ENCODE data around the gene YJEFN3.
A peak's percentile ranks its signal among the peaks of the same experiment; 100 is the strongest.

Gene YJEFN3

GRCh38 chr19:19551853-19552192, 23.1 kb downstream of the YJEFN3 start:
- no peak overlapping the region for H3K4me3 ChIP-seq (ENCODE audit: low read depth, low read length)
- no peak for TF ChIP-seq CTCF (IDR thresholded peaks at IDR 0.05; ENCODE audit: borderline replicate concordance, insufficient read depth, low read depth, low read length)

GRCh38 chr19:19552798-19553197, 24.1 kb downstream of the YJEFN3 start:
- H3K4me3 ChIP-seq (ENCODE audit: low read depth, low read length) = no peak overlapping the region
- TF ChIP-seq CTCF (IDR thresholded peaks at IDR 0.05; ENCODE audit: borderline replicate concordance, insufficient read depth, low read depth, low read length) = peak; percentile 84

GRCh38 chr19:19553670-19554069, 25.0 kb downstream of the YJEFN3 start:
- no peak for TF ChIP-seq CTCF (IDR thresholded peaks at IDR 0.05; ENCODE audit: borderline replicate concordance, insufficient read depth, low read depth, low read length)
- no peak overlapping the region for H3K4me3 ChIP-seq (ENCODE audit: low read depth, low read length)

GRCh38 chr19:19554074-19555023, 25.6 kb downstream of the YJEFN3 start:
- TF ChIP-seq CTCF (IDR thresholded peaks at IDR 0.05; ENCODE audit: borderline replicate concordance, insufficient read depth, low read depth, low read length) = peak; percentile 91

GRCh38 chr19:19558055-19558454, 29.3 kb downstream of the YJEFN3 start:
- TF ChIP-seq CTCF (IDR thresholded peaks at IDR 0.05; ENCODE audit: borderline replicate concordance, insufficient read depth, low read depth, low read length) = no peak
- no peak overlapping the region for H3K4me3 ChIP-seq (ENCODE audit: low read depth, low read length)

More at GRCh38 chr19:19554074-19555023, 25.6 kb downstream of the YJEFN3 start:
- H3K4me3 ChIP-seq (ENCODE audit: low read depth, low read length) = no peak overlapping the region

GRCh38 chr19:19558636-19559035, 29.9 kb downstream of the YJEFN3 start:
- no peak for TF ChIP-seq CTCF (IDR thresholded peaks at IDR 0.05; ENCODE audit: borderline replicate concordance, insufficient read depth, low read depth, low read length)
- H3K4me3 ChIP-seq (ENCODE audit: low read depth, low read length) = no peak overlapping the region

GRCh38 chr19:19559931-19560330, 31.2 kb downstream of the YJEFN3 start:
- TF ChIP-seq CTCF (IDR thresholded peaks at IDR 0.05; ENCODE audit: borderline replicate concordance, insufficient read depth, low read depth, low read length) = no peak
- no peak overlapping the region for H3K4me3 ChIP-seq (ENCODE audit: low read depth, low read length)

Measured in GM12875 (cell line).